Kasumi-1 (cell line): Measurements from ENCODE around the gene CDC42BPB.
A peak's percentile ranks its signal among the peaks of the same experiment; 100 is the strongest.

ENCODE experiments used
- DNase-seq, 2 experiments: peaks; one replicate each; lab custom pipeline; 2025; lab: John Stamatoyannopoulos, UW

Gene CDC42BPB

GRCh38 chr14:103016071-103016470 is 41.3 kb downstream of the CDC42BPB start:
- DNase-seq, result no peak

- DNase-seq, result no peak
These were observed 41.9 kb downstream of the CDC42BPB start for GRCh38 chr14:103015426-103015825.

- peak; percentile 46 to 53 for DNase-seq
These were observed 42.7 kb downstream of the CDC42BPB start for GRCh38 chr14:103014466-103015228.

- no peak for DNase-seq
These were observed 44.3 kb downstream of the CDC42BPB start for GRCh38 chr14:103013028-103013427.

- no peak for DNase-seq
These were observed 47.8 kb downstream of the CDC42BPB start for GRCh38 chr14:103009559-103009958.

- no peak for DNase-seq
These were observed 48.5 kb downstream of the CDC42BPB start for GRCh38 chr14:103008768-103009357.

- no peak for DNase-seq
These were observed 49.2 kb downstream of the CDC42BPB start for GRCh38 chr14:103008126-103008525.

- DNase-seq, result no peak
These were observed 49.8 kb downstream of the CDC42BPB start for GRCh38 chr14:103007555-103007954.

GRCh38 chr14:103006991-103007520 is 50.3 kb downstream of the CDC42BPB start:
- DNase-seq, result no peak

GRCh38 chr14:103006106-103006505 is 51.2 kb downstream of the CDC42BPB start:
- DNase-seq, result no peak

GRCh38 chr14:103003850-103004249 is 53.5 kb downstream of the CDC42BPB start:
- DNase-seq, result no peak

GRCh38 chr14:103003351-103003615 is 54.1 kb downstream of the CDC42BPB start:
- no peak for DNase-seq

GRCh38 chr14:103002578-103003350 is 54.6 kb downstream of the CDC42BPB start:
- peak; percentile 29 to 47 for DNase-seq

GRCh38 chr14:103001651-103002396 is 55.5 kb downstream of the CDC42BPB start:
- DNase-seq, result no peak

GRCh38 chr14:103001226-103001625 is 56.1 kb downstream of the CDC42BPB start:
- no peak for DNase-seq

- DNase-seq, result no peak
These were observed 56.9 kb downstream of the CDC42BPB start for GRCh38 chr14:103000291-103000921.

- no peak for DNase-seq
These were observed 58.0 kb downstream of the CDC42BPB start for GRCh38 chr14:102999227-102999895.

- no peak for DNase-seq
These were observed 59.0 kb downstream of the CDC42BPB start for GRCh38 chr14:102998393-102998792.

GRCh38 chr14:102996941-102997340 is 60.4 kb downstream of the CDC42BPB start:
- peak in 1 of 2 experiments; percentile 18 for DNase-seq

- DNase-seq, result no peak
These were observed 62.7 kb downstream of the CDC42BPB start for GRCh38 chr14:102994689-102995088.

GRCh38 chr14:102993523-102993922 is 63.8 kb downstream of the CDC42BPB start:
- DNase-seq, result no peak
